Hematopoietic multipotent progenitor cell treated with erythropoietin and hydrocortisone succinate and interleukin-3 and kit ligand, for 8 days (in vitro differentiated cells): ENCODE measurements around the gene ZNF774.
"Not testable (repeated sequence)": the region's sequence is repeated elsewhere in the genome, so short reads cannot be mapped to it uniquely, and the experiment has no call there.

Source experiments
- DNase-seq: peaks from one replicate; pipeline ENCODE4 v3.0.0-alpha.2; 2015

Gene ZNF774

DNA sequence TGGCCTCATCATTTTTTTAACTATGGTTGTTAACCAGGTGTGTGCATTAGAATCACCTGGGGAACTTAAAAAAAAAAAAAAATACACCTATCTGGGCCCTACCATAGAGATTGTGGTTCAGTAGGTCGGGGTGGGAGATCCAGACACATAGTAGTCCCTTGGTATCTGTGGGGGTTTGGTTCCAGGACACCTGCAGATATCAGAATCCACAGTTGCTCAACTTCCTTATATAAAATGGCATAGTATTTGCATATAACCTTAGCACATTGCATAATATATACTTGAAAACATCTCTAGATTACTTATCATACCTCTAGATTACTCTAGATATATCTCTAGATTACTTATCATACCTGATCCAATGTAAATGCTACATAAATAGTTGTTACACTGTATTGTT, 41.0 kb downstream of the ZNF774 start:
- no peak for DNase-seq

DNA sequence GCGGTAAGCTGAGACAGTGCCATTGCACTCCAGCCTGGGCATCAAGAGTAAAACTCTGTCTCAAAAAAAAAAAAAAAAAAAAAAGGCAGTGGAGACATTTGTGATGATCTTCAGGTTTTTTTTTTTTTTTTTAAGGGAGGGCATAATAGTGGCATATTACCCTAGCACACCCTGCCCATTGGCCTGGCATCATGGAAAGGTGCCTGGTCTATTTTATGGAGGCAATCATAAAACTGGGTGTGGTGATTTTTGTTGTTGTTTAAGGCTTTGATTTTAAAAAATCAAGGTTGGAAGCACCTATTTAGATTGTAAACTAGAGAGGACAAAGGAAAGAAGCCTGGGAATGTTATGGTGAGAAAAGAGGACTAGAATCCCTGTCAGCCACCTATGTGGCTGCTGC, 42.0 kb downstream of the ZNF774 start:
- DNase-seq: no peak

DNA sequence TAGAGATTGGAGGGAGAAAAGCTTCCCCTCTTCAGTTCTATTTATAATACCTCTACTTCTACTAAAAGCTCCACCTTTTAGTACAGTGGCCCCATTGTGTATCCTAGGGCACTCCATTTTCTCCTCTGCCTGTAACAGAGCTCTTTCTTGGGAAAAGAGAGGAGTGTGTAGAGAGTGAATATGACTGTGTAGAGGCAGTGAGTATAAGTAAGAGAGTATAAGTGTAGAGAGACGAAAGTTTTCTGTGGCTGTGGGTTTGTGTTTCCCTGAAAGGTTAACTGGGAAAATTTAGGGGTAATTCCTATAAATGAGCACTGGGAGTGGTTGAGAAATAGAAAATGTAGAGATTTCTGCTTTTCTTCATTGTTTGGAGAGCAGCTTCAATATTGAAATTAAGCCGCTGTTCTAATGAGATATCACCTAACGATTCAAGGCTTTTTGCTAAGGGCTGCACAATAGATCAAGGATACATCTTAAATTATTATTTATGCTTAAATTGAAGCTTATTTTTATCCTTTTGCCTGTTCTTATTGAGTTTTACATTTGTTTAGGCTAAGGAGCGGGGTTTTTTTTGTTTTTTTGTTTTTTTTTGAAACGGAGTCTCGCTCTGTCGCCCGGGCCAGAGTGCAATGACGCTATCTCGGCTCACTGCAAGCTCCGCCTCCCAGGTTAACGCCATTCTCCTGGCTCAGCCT, 42.8 kb downstream of the ZNF774 start:
- no peak for DNase-seq

DNA sequence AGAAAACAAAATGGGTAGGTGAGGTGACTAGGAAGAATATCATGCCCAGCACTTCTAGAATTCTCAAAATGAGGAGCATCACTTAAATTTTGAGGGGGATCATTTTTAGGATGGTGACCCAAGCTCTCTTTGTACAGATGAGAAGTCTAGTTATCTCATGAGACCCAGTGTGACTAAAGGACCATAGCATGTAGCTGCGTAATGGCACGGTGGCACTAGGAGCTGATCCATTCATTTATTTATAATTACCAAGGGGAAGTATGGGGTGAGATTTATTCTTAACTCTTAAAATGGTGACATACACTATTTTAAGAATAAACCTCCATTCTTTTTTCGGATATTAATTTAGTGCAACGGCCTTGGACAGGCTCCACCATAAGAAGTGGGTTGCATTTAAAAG, 44.2 kb downstream of the ZNF774 start:
- DNase-seq: no peak

DNA sequence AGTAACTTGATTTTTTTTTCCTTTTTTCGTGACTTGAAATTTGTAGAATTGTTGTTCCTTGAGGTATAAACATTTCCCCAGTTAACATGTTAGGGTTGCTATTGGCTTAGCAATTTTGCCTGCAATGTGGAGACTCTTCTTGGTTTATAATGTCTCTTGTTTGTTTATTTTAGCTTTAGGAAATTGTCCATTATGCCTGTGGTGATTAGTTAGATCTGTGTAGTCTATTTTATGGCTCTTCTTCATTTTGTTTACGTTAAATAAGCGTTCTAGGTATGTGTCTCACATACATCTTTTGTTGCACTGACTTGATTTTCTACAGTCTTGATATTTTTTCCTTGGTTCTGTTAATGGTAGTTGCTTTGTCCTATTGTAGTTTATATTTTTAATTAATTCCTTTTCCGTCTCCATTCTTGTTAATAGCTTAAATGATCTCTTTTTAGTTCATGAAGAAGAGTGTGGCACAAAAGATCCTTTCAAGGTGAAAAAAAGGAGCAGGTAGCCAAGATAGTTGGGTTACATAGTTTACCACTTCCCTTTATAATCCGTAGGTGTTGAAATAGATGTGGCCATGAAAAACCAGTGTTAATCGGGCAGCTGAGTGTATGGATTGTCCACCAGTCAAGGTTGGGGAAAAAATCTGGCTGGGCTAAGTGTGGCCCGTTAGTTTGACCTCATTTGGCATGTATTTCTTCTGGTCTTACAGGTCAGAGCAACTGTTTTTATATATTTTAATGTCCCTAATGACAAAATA, 48.1 kb downstream of the ZNF774 start:
- DNase-seq: no peak

DNA sequence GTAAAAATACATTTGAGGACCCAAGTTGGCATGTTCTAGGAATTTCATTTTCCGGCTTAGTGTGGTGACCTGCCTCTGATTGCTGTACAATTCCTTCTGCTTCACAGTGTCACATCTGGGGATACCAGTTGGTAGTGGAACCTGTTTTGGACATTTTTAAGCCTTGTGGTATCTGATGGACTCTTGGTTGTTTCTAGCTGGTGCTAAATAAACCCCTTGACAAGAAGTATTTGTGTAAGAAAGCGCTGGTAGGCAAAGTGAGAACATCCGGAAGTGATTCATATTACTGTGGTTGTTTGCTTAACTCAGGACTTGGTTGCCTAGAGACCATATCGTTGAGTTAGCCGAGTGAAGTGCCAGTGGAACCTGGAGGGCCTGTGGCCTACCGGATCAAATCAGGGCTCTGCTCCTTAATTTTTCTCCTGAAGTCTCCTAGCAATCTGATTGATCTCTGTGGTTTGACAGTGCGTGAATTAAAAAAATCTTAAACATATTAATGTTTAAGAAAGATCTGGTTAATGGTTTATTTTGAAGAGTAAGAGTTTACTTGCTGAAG, 48.8 kb downstream of the ZNF774 start:
- peak; percentile 82 for DNase-seq

DNA sequence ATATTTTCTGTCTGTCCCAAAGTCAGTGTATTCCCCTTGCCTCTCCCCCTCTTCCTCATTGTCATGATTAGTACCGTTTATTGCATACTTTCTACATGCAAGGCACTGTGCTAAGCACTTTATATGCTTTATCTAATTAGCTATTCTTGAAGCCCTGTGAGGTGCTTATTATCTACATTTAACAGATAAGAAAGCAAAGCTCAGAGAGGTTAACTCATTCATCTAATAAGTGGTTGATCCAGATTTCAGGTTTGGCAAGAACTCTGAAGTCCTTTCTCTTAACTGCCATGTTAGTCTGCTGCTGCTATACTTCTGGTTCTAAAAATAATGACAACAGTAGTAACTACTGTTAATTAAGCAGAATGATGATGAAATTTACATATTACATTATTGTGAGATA, 49.4 kb downstream of the ZNF774 start:
- DNase-seq: no peak

DNA sequence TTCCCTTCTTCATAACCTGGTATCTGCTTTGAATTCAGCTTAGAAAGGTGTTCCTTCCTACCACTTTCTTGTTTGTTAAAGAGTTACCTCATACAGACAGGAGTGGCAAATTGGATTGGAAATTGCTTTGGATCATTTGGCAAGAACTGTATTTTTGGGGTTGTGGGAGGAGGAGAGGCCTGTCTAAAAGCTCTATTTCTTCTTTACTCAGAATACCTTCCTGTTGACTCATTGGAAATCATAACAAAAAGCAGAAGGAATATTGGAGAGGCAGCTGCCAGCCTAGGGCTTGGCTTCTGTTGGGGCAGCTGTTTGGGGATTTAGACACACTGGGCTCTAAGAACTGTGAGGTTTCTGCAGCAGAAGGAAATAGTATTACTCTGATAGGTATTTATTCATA, 50.1 kb downstream of the ZNF774 start:
- no peak for DNase-seq

DNA sequence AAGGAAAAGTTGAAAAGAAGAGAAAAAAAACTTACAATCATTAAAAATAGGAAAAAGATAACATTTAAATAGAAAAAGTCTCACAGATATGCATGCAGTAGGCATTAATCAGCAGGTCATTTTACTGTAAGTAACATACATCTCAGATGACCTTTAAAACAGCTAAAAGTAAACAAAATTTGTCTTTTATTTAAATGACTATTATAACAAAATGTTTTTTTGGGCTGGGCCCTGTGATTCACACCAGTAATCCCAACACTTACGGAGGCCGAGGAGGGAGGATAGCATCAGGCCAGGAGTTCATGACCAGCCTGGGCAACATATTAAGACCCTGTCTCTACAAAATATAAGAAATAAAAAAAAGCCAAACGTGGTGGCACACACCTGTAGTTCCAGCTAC, 50.7 kb downstream of the ZNF774 start:
- DNase-seq: no peak

DNA sequence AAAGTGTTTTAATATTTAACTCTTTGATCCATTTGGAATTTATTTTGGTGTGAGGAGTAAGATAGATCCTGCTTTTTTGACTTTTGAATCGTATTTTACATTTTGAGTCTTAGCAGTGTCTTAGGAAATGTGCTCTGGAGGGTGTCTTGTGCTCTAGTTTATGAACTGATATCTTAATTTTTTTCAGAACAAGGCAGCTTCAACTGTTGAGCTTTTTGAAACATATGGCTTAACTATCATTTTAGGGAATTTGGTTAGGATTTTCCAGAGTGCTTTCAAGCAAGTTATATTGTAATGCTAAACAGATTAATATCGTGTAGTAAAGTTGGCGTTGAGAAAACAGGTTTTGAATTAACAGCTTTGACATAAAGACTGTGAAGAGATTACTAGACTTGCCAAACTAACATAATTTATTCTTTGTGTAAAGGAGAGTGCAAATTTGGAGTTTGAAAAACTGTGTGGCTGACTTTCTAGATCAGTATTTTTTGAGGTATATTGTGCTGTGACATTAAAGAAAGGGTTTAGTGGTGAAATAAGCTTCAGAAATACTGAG, 53.0 kb downstream of the ZNF774 start:
- no peak for DNase-seq

DNA sequence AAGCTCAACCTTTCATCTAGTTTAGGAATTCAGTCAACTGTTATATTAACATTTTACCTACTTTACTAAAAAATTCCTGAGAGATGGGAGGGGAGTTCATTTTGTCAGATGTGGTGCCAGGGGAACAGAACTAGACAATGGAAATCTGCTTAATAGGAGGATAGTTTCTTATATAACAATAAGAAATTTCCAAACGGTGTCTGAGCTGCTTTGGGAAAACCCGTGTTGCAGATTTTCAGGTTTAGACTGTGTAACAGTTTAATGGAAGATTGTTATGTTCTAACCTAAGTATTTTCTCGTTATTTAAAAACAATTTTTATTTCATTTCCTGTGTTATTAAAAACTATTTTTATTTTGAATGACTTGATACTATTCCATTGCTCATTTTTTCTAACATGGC, 55.3 kb downstream of the ZNF774 start:
- no peak for DNase-seq

DNA sequence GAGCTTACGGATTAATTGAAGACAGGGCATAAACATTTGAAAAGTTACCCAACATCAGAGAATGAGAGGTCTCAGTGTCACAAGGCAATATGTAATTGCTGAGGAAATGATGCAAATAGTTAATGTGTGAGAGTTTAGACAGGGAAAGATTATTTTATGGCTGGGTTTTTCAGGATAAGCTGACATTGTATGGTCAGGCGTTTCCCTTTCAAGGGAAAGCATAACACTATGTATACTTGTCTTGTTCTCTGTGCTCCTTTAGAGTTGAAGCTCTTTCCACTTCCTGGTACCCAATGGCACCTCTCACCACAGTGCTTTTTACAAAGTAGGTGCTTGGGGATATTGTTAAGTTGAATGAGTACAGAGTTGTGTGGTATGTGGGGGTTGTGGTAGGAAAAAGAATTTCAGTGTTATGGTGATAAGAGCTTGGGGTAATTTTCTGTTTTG, 55.8 kb downstream of the ZNF774 start:
- no peak for DNase-seq

DNA sequence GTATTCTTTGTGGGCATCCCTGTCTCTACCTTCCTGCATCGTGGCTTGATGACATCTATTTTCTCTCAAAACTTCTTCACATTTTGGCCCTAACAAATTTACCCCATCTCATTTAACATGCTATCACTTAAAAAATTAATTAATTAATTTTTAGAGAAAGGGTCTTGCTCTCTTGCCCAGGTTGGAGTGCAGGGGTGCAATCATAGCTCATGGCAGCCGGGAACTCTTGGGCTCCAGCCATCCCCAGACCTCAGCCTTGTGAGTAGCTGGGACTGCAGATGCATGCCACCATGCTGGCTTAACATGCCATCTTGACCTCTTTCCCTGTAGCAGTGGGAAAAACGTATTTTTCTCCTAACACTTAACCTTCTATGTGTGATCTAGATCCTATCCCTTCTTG, 56.6 kb downstream of the ZNF774 start:
- no peak for DNase-seq

DNA sequence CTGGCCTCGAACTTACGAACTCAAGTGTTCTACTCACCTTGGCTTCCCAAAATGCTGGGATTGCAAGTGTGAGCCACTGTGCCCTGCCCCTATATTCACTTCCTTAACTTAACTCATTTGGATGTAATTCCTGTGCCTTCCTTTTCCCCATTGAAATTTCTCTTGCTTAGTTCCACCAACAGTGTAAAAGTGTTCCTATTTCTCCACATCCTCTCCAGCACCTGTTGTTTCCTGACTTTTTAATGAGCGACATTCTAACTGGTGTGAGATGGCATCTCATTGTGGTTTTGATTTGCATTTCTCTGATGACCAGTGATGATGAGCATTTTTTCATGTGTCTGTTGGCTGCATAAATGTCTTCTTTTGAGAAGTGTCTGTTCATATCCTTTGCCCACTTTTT, 57.5 kb downstream of the ZNF774 start:
- DNase-seq: not testable (repeated sequence)

DNA sequence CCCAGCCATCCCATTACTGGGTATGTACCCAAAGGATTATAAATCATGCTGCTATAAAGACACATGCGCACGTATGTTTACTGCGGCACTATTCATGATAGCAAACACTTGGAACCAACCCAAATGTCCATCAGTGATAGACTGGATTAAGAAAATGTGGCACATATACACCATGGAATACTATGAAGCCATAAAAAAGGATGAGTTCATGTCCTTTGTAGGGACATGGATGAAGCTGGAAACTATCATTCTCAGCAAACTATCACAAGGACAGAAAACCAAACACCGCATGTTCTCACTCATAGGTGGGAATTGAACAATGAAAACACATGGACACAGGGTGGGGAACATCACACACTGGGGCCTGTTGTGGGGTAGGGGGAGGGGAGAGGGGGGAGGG, 58.2 kb downstream of the ZNF774 start:
- not testable (repeated sequence) for DNase-seq

DNA sequence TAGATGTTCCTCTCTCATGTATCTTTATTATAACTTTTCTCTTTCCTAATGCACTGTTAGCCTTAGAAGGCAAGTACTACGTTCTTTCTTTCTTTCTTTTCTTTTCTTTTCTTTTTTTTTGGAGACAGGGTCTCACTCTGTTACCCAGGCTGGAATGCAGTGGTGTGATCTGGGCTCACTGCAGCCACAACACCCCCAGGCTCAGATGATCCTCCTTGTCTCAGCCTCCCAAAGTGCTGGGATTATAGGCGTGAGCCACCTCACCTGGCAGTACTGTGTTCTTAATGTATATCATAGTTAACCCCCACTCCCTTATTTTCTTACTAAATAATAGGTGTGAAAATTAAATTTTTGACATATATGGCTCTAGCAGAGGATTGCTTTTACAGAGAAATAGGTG, 59.1 kb downstream of the ZNF774 start:
- no peak for DNase-seq
